ENCODE results near the gene SEPHS1. TPM values are rescaled to one million over a fixed set of nuclear protein-coding genes. Genes with fewer than 3 reads are reported as not detected.
"Not testable (repeated sequence)": the region's sequence is repeated elsewhere in the genome, so short reads cannot be mapped to it uniquely, and the experiment has no call there.

Gene SEPHS1
- total and polyA plus RNA-seq, 5 donors: 24.2 to 38.3 (median 35.4) TPM

DNA sequence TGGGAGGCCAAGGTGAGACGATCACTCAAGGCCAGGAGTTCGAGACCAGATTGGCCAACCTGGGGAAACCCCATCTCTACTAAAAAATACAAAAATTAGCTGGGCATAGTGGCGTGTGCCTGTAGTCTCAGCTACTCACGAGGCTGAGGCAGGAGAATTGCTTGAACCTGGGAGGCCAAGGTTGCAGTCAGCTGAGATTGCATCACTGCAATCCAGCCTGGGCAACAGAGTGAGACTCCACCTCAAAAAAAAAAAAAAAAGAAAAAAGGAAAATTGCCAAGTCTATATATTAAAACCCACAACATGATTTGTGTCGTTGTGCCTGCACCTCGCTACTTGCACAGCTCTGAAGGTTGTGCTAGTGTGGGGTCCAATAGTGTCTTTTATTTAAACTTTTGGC, 65.7 kb downstream of the SEPHS1 start:
- DNase-seq; ATAC-seq; H3K9me3 ChIP-seq (ENCODE audit: control insufficient read depth, low read length); H3K4me1 ChIP-seq (ENCODE audit: control insufficient read depth, insufficient read depth, low read length); H3K27me3 ChIP-seq (ENCODE audit: control insufficient read depth, insufficient read depth); intact Hi-C loops (cut with DNase I); H3K4me3 ChIP-seq (ENCODE audit: low read length); H3K27ac ChIP-seq (ENCODE audit: low read length): not testable (repeated sequence)
- WGBS: 94% methylated on average over 6 of the region's 6 CpGs

DNA sequence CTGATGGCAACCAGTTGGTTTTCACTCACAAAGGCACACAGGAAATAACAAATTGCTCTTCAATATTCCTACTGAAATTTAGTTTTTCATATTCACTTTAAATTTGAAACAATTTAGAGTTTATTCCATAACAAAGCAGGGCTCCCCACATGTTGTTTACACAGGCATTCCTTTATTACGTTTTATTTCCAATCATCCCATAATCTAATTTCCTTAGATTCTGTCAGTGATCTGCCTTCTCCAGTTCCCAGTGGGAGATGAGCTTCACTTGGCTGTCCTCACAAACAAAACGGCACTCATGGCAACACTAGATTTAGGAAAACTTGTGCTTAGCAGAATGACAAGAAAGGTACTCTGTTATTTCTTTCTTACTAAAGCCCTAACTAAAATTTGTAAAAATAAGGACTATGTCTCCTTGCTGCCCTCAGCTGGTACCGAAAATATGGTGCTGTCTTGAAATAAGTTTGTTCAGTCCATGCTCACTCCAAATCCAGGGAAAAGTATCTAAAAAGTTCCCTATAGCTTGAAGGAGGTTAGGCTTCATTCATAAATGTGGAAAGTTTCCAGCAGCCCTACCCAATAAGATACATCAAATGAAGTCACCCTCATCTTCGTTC, 71.2 kb downstream of the SEPHS1 start:
- DNase-seq: no peak
- intact Hi-C loops (cut with DNase I): no loop called here
- Histone ChIP-seq H3K4me3 (ENCODE audit: low read length) (no peak overlapping the region), H3K27me3 (ENCODE audit: control insufficient read depth, insufficient read depth) (no peaks in the 10 kb centered on the region), H3K4me1 (ENCODE audit: control insufficient read depth, insufficient read depth, low read length) (peaks cover 2% of the 10 kb centered on the region), H3K9me3 (ENCODE audit: control insufficient read depth, low read length) (no peaks in the 10 kb centered on the region), H3K27ac (ENCODE audit: low read length) (no peak overlapping the region)
- ATAC-seq: no peak
- 49% methylated on average over 4 of the region's 4 CpGs for WGBS

DNA sequence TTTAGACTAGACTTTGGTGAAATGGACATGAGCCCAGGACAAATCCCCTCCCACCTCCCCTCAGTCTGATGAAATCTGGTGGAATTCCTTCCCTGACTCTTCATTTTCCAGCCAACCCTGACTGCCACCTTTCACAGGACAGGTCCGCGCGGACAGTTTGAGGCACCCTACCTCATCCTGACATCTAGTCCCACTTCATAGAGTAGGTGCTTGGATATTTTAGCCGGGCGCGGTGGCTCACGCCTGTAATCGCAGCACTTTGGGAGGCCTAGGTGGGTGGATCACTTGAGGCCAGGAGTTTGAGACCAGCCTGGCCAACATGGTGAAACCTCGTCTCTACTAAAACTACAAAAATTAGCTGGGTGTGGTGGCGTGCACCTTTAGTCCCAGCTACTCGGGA, 71.9 kb downstream of the SEPHS1 start:
- H3K27me3 ChIP-seq (ENCODE audit: control insufficient read depth, insufficient read depth); H3K4me1 ChIP-seq (ENCODE audit: control insufficient read depth, insufficient read depth, low read length); ATAC-seq; intact Hi-C loops (cut with DNase I); H3K4me3 ChIP-seq (ENCODE audit: low read length); H3K27ac ChIP-seq (ENCODE audit: low read length); DNase-seq; H3K9me3 ChIP-seq (ENCODE audit: control insufficient read depth, low read length): not testable (repeated sequence)
- WGBS: 98% methylated on average over 11 of the region's 11 CpGs

DNA sequence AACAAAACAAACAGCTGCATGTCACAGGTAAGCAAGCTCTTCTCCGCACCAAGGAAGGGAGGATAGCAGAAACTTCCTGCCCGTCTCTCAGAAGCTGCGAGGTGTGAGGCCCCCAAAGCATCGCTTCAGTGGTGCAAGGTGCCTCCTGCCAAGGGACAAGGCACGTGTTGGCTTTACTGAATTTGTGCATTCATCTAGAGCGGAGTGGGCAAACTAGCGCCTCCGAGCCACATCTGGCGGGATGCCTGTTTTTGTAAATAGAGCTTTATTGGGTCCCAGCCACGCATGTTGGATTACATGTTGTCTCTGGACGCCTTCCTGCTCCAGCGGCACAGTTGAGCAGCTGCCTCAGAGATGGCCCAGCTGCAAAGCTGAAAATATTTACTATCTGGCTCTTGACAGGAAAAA, 75.9 kb downstream of the SEPHS1 start:
- Histone ChIP-seq H3K9me3 (ENCODE audit: control insufficient read depth, low read length) (no peaks in the 10 kb centered on the region), H3K27me3 (ENCODE audit: control insufficient read depth, insufficient read depth) (no peaks in the 10 kb centered on the region), H3K4me1 (ENCODE audit: control insufficient read depth, insufficient read depth, low read length) (peaks cover 2% of the 10 kb centered on the region), H3K27ac (ENCODE audit: low read length) (no peak overlapping the region), H3K4me3 (ENCODE audit: low read length) (peak overlapping the region; percentile 2)
- intact Hi-C loops (cut with DNase I): no loop called here
- DNase-seq: peak; percentile 61 to 85 (median 83)
- 54% methylated on average over 12 of the region's 12 CpGs for WGBS
- peak; percentile 58 to 80 for ATAC-seq

DNA sequence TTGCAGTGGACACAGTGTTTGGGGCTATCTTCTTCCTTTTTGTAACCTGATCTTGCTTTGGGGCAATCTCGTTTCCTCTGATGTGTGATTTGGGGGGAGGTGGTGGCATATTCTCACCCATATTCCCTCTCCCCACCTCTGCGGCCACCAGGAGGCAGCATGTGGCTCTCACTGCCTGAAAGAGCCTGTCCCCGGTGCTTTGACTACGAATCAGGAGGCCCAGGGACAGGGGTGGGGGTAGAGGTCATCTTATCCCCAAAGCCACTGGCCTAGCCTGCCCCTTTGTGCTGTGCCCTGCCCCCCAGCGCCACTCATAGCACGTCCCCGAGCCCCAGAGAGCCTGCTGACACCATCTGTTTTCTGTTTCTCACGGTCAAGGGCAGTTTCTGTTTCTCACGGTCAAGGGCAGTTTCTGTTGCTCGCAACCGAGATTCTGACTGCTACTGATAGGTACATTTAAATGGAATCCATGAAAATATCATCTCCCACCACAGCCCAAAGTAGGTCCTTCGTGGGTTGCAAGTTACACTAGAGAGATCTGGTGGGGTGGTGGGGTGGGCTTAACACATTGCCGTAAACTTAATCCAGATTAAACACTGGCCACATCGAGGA, 76.4 kb downstream of the SEPHS1 start:
- H3K27me3 ChIP-seq (ENCODE audit: control insufficient read depth, insufficient read depth): no peaks in the 10 kb centered on the region
- DNase-seq: peak; percentile 41 to 71 (median 69)
- peak overlapping the region; percentile 2 for H3K4me3 ChIP-seq (ENCODE audit: low read length)
- 28% methylated on average over 14 of the region's 14 CpGs for WGBS
- peak; percentile 69 to 76 for ATAC-seq
- no peaks in the 10 kb centered on the region for H3K9me3 ChIP-seq (ENCODE audit: control insufficient read depth, low read length)
- peaks cover 2% of the 10 kb centered on the region for H3K4me1 ChIP-seq (ENCODE audit: control insufficient read depth, insufficient read depth, low read length)
- H3K27ac ChIP-seq (ENCODE audit: low read length): no peak overlapping the region
- intact Hi-C loops (cut with DNase I): no loop called here

DNA sequence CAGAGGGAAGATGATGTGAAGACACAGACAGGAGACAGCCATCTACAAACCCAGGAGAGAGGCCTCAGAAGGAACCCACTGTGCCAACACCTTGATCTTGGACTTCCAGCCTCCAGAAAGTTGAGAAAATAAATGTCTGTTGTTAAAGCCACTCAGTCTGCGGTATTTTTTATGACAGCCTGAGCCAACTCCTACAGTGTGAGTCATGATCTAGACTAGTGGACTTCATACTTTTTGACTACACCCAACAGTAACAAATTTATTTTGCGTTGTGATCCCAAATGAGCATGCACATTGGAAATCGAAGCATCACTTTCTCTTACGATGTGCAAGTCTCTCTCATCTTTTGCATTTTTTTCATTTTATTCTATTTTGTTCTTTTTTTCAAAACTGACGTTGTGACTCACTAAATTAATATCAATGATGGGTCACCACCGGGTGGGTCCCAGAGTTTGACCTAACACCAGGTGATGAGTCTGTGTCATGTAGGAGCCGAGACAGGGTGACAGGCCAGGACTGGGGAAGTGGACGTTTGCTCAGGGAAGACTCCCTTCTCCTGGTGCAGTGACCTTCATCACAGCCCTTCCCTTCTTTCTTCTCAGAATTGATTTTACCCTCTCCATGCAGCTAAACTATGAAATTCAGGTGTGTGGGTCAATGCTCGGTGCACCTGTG, 77.1 kb downstream of the SEPHS1 start:
- 79% methylated on average over 9 of the region's 9 CpGs for WGBS
- no peaks in the 10 kb centered on the region for H3K9me3 ChIP-seq (ENCODE audit: control insufficient read depth, low read length)
- ATAC-seq: peak; percentile 62 to 71
- no peak for DNase-seq
- H3K4me3 ChIP-seq (ENCODE audit: low read length): no peak overlapping the region
- intact Hi-C loops (cut with DNase I): no loop called here
- peaks cover 2% of the 10 kb centered on the region for H3K4me1 ChIP-seq (ENCODE audit: control insufficient read depth, insufficient read depth, low read length)
- no peaks in the 10 kb centered on the region for H3K27me3 ChIP-seq (ENCODE audit: control insufficient read depth, insufficient read depth)
- H3K27ac ChIP-seq (ENCODE audit: low read length): no peak overlapping the region

DNA sequence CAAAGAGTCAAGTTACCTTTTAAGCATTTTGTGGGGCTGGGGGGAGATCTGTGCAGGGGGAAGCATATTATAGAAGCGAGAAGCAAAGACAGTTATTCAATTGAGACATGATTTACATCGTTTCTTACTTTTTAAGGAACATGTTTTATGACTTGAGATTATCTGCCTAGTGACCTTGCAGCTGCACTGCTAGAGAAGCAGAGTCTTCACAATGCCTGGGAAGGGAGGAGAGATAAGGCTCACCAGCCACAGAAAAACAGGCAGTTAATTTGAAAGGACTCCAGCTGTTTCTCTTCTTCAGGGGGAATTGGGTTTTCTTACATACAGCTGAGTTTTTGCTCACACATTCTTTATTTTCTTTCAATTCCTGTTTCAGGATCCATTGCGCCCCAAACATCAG, 79.3 kb downstream of the SEPHS1 start:
- DNase-seq: no peak
- 48% methylated on average over 3 of the region's 3 CpGs for WGBS

DNA sequence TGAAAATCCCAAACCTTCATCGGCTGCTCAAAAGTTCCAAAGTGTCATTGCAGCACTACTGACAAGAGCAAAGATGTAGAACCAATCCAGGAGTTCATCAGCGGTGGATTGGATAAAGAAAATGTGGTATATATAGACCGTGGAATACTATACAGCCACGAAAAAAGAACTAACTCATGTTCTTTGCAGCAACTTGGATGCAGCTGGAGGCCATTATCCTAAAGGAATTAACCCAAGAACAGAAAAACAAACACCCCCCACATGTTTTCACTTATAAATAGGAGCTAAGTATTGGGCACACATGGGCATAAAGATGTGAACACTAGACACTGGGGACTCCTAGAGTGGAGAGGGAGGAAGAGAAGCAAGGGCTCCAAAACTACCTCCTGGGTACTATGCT, 79.8 kb downstream of the SEPHS1 start:
- no peak for DNase-seq
- Histone ChIP-seq H3K27ac (ENCODE audit: low read length) (no peak overlapping the region), H3K4me3 (ENCODE audit: low read length) (no peak overlapping the region), H3K9me3 (ENCODE audit: control insufficient read depth, low read length) (no peaks in the 10 kb centered on the region), H3K27me3 (ENCODE audit: control insufficient read depth, insufficient read depth) (no peaks in the 10 kb centered on the region), H3K4me1 (ENCODE audit: control insufficient read depth, insufficient read depth, low read length) (peaks cover 2% of the 10 kb centered on the region)
- intact Hi-C loops (cut with DNase I): no loop called here
- 96% methylated on average over 4 of the region's 4 CpGs for WGBS
- ATAC-seq: no peak

More for the DNA sequence above, 79.3 kb downstream of the SEPHS1 start:
- Histone ChIP-seq H3K4me1 (ENCODE audit: control insufficient read depth, insufficient read depth, low read length) (peaks cover 2% of the 10 kb centered on the region), H3K9me3 (ENCODE audit: control insufficient read depth, low read length) (no peaks in the 10 kb centered on the region), H3K27ac (ENCODE audit: low read length) (no peak overlapping the region), H3K4me3 (ENCODE audit: low read length) (no peak overlapping the region), H3K27me3 (ENCODE audit: control insufficient read depth, insufficient read depth) (no peaks in the 10 kb centered on the region)
- ATAC-seq: no peak
- intact Hi-C loops (cut with DNase I): no loop called here

Other genes starting within 250 kb of the SEPHS1 start
- 100 to 1,000 TPM in 3 of 4 donors, 10 to 100 TPM in 1; 99.7 to 121 (median 111) TPM for gene OPTN, start 248.1 kb downstream of the SEPHS1 start, total RNA-seq
- 74.1 TPM for gene OPTN, start 248.1 kb downstream of the SEPHS1 start, polyA plus RNA-seq
- gene MCM10, start 186.7 kb downstream of the SEPHS1 start, total RNA-seq: under 1 TPM in 3 of 4 donors, not detected in 1; 0.23 to 0.35 (median 0.33) TPM
- gene MCM10, start 186.7 kb downstream of the SEPHS1 start, polyA plus RNA-seq: 0.07 TPM
- gene UCMA, start 113.9 kb downstream of the SEPHS1 start, total RNA-seq: not detected
- gene UCMA, start 113.9 kb downstream of the SEPHS1 start, polyA plus RNA-seq: not detected
- gene PHYH, start 48.2 kb downstream of the SEPHS1 start, total RNA-seq: 10 to 100 TPM; 70.7 to 94.9 (median 88.9) TPM
- gene PHYH, start 48.2 kb downstream of the SEPHS1 start, polyA plus RNA-seq: 138 TPM
- gene BEND7, start 180.7 kb upstream of the SEPHS1 start, total RNA-seq: 10 to 100 TPM; 13.2 to 17.4 (median 14.8) TPM
- 7.1 TPM for gene BEND7, start 180.7 kb upstream of the SEPHS1 start, polyA plus RNA-seq
- gene PRPF18, start 238.7 kb upstream of the SEPHS1 start, total RNA-seq: 10 to 100 TPM; 14.5 to 17.7 (median 15.1) TPM
- gene PRPF18, start 238.7 kb upstream of the SEPHS1 start, polyA plus RNA-seq: 14.6 TPM